Stimulated activated CD4-positive, alpha-beta T cell treated with anti-CD3 and anti-CD28 coated beads, Interleukin-12 subunit alpha, Interleukin-12 subunit beta, amount 100 ng/mL, for 4 hours (primary cell): ENCODE results near the gene TMEM234.

Source experiments
- DNase-seq: peaks from one replicate; pipeline ENCODE4 v3.0.0-alpha.2; 2020

TMEM234 gene

DNA sequence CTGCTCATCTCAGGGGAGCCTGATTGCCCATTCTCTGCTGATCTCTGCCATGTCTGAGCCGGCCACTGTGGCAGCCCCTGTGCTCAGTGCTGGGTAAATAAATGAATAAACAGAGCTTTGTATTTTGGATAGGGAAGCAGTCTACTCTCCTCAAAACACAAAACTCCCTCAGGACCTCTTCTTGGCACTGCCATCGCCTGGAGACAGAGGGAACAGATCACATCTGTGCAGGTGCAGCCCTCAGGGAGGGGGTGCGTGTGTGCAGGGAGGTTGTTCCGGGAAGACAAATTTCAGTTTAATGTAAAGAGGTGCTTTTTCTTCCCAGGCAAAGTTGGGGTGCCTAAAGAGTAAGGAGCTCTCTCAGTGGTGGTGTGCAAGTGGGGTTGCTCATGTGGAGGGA lies 17.2 kb upstream of the TMEM234 start:
- no peak for DNase-seq

GRCh38 chr1:32234792-32235191 lies 12.6 kb upstream of the TMEM234 start:
- no peak for DNase-seq

- DNase-seq = no peak
These were observed 10.6 kb upstream of the TMEM234 start for GRCh38 chr1:32232558-32233304.

DNA sequence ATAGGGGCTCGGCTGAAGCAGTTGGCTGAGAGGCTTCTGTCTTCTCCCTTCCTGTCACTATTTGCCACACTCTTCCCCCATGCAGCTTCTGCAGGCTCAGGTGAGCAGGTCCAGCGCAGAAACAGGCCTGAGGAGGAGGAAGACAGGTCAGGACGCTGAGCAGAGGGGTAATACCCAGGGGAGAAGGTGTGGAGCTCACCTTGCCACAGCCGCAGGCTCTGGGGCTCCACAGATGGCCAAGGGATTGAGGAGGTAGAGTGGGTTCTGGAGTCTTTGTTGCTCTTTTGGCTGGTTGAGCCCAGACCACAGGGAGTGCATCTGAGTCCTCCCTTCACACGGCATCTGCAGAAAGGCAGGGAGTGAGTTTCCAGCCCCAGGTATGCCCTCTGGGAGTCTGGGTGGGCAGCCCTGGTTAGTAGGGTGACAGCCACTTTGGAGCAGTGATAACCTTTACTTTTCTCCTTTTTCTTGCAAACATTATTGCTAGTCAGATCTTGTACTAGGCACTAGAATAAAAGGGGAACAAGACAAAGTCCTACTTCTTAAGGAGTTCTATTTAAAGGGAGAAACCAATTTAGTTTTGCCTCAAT lies 9.8 kb upstream of the TMEM234 start:
- no peak for DNase-seq

- no peak for DNase-seq
These were observed 6.6 kb upstream of the TMEM234 start for GRCh38 chr1:32228771-32229170.

DNA sequence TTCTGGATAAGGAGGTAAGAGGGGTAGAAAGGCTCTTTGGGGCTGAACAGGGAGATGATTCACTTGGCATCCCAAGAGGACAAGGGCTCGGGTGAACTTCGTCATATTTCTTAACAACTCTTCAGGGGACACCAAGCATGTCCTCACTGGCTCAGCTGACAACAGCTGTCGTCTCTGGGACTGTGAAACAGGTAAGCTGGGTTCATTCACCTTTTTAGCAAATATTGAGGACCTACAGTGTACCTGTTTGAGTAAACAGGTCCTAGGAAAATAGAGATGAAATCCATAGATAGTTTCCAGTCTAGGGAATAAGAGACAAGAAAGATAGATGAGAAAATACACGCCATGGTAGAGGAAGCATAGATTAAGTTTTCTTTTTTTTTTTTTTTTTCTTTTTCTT lies 2.1 kb upstream of the TMEM234 start:
- DNase-seq = no peak

- DNase-seq = no peak
These were observed 1.5 kb upstream of the TMEM234 start for GRCh38 chr1:32223683-32224082.

DNA sequence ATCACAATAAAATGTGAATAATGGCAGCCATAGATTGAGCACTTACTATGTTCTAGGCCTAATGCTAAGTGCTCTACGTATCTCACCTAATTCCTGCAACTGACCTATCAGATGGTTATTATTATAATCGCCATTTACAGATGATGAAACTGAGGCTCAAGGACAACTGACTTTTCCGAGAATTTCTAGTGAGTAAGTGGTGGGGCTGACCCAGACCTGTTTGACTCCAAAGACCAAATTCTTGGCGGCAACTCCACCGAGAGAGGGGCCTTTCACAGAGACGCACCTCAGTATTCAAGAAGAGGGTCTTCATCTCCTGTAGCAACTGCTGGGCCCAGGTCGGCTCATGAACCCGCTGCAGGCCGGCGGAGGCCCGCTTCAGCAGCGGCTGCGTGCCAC lies 573 bp downstream of the TMEM234 start:
- DNase-seq = no peak

GRCh38 chr1:32220746-32221580 lies 1.2 kb downstream of the TMEM234 start:
- no peak for DNase-seq

- no peak for DNase-seq
These were observed 3.1 kb downstream of the TMEM234 start for GRCh38 chr1:32219022-32219421.

DNA sequence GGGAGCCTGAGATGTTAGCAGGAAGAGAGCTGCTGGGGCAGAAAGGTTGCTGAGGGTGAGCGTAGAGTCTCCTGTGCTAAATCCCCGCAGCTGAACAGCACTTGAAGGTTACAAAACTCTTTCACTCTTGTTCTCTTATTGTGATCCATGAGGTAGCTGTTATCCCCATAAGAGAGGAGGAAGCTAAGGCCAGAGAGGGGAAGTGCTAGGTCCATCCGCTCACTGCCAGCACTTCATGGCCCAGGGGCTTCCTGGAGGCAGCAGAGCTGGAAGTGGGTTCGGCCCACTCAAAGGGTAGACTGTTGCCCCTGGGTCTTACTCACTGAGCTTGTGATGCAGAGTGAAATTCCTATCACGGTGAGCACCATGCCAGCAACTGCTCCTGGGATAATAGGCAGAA lies 5.6 kb downstream of the TMEM234 start:
- DNase-seq = no peak

DNA sequence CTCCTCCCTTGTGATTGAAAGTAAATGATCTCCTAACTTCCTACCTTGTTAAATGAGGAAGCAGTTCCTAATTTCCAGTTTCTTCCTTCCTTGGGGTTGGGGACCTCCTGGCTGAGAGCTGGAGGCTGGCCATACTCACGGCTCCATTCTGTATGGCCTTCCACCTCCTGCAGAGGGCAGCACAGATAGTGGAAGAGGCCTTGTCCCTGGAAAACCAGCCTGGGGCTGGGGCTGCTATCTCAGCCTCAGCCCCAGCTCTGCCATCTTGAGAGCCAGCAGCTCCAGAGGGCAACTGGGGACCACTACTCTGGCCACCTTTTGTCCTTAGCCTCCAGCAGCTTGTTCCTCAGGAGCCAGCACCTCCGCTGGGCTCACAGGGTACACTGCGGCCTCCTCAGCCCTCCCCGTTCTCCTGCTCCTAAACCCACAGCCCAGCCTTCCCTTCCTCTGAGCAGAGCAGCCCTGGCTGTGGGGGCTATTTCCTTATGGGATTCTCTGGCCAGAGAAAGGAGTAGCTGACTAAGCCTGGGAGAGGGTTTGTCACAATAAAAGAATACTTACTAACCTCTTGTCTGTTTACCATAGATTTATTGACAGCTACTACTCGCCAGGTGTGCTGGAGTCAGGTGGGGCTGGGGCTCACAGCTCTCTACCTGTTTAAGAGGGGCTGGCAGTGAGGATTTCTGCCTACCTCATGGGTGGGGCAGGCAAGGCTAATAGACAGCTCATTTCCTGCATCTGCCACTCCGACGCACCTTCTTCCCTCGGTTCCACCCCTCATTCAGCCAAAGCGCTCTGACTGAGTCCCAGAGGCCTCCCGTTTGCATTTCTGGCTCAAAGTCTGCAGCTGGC lies 6.3 kb downstream of the TMEM234 start:
- peak; percentile 51 for DNase-seq

DNA sequence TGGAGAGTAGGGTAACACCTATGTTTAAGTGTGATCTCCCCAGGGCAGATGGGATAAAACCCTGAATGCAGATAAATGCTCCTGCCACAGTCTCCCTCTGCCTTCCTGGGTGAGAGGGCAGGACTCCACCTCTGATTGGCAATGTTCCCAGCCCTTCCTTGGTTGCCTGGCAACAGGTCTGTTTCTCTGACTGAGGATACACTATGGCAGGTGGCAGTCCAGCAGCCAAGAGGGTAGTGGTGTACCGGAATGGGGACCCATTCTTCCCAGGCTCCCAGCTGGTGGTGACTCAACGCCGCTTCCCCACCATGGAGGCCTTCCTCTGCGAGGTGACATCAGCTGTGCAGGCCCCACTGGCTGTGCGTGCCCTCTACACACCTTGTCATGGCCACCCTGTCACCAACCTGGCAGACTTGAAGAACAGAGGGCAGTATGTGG lies 13.2 kb downstream of the TMEM234 start, which contains the start of gene DCDC2B:
TSS of gene DCDC2B (plus strand) at position 199 of the 438 bp plus-strand sequence. CDS start at position 204, 5 bp downstream.
- DNase-seq = no peak

DNA sequence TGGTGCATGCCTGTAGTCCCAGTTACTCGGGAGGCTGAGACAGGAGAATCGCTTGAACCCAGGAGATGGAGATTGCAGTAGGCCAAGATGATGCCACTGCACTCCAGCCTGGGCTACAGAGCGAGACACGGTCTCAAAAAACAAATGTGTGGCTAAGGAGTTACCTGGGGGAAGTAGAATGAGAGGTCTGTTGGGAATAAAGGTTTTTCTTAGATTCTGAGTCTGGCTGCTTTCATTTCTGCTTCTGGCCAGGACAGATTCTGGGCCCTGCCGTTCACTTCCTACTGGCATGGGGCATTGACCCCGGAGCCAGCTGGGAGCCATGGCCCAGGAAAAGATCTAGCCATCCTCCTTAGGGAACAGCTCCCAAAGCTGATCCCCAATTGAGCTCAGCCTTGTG lies 13.7 kb downstream of the TMEM234 start:
- no peak for DNase-seq

- peak; percentile 85 for DNase-seq
These were observed 16.5 kb downstream of the TMEM234 start, which contains the start of gene IQCC for GRCh38 chr1:32205401-32206370. Gene IQCC (plus strand): TSS chr1:32205671. CDS start chr1:32205682, 11 bp downstream.

DNA sequence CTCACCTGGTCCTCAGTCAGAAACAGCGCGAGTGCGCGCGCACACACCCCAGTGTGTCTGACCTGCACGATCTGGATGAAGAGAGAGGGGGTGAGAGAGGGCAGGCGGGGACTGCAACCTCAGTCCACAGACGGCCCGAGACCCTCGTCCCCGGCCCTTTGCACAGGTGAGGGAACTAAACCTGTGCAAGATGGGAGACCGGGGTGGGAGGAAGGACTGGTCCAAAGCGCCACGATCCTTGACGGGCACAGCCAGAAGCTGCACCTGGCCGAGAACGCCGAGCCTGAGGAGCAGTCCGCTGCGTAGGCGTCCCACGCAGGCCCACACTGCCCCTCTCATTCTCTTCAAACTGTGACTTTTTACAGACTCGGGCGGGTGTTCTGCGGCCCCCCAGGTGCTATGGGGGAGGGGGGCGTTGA lies 17.2 kb downstream of the TMEM234 start:
- DNase-seq = no peak

GRCh38 chr1:32201011-32201855 lies 20.9 kb downstream of the TMEM234 start:
- DNase-seq = peak; percentile 72

DNA sequence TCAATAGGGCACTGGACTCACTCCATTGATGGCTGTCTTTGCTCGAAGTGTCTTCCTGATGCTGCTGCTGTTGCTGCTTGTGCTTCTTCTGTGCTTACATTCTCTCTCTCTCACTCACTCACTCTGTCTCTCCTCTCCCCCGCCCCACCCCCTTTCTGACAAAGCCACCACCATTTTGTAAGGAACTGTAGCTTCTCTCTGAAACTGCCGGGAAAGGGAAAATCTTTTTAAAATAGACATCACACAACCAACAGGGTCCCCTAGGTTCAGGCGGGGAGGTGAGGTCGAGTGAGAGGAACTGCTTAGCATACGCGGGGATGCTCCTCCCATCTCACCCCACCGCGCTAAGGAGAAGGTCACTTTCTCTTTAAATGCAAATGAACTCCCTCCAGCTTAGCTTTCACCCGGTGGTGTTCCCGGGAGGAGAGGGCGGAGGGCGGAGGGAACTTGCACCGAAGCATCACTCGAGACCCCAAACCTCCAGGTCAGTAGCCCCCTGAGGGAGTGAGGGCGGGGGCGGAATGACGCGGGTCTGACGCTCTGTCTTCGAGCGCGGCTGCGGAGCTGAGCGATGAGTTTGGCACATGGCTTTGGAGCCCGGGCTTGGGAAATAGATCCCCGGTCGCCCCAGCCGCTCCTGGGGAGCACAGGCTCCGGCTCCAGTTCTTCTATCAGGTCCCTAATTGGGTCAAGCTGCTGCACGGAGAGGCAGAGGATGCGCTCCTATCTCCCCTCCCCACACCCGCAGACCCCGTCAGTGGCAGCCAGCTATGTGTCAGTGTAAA lies 21.7 kb downstream of the TMEM234 start, which contains the start of gene CCDC28B:
TSS of gene CCDC28B (plus strand) at position 370 of the 785 bp plus-strand sequence. CDS start 1,341 bp downstream, outside the sequence.
- peak; percentile 44 for DNase-seq

DNA sequence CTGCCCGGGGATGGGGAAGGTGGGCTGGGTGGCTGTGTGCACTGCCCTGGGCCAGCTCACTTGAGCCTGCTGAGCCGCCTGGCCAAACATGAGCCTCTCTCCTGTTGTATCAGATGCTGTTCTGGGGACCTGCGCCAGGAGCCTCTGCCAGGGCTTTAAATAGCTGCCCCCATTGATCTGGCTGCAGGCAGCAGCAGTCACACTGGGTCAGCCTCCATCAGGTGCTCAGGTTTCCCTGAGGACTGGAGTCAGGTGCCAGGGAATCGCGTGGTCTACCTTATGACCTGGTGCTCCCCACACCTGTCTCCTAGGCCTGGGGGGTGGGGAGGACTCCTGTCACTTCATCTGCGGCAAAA lies 22.5 kb downstream of the TMEM234 start:
- no peak for DNase-seq
